Right renal cortex interstitium (tissue), 3 donors: Measurements from ENCODE around the gene SLFNL1. TPM values are rescaled to one million over a fixed set of nuclear protein-coding genes. Genes with fewer than 3 reads are reported as not detected.
A peak's percentile ranks its signal among the peaks of the same experiment; 100 is the strongest.

Experiments
- DNase-seq, 3 donors: peaks; one replicate each; pipeline ENCODE4 v3.0.0-alpha.2; 2013; ENCODE audit warnings: low read depth in 3 of 3, low spot score in 2 of 3
- polyA plus RNA-seq, 3 donors: library from polyadenylated mRNA; unstranded; fragments of 120-200 nt; gene quantifications; one replicate each; pipeline ENCODE4 v1.2.1, GENCODE V29; 2013; ENCODE audit not compliant: insufficient read length in 3 of 3

The SLFNL1 gene
- polyA plus RNA-seq, result under 1 TPM; 0.22 to 0.28 (median 0.25) TPM

DNA sequence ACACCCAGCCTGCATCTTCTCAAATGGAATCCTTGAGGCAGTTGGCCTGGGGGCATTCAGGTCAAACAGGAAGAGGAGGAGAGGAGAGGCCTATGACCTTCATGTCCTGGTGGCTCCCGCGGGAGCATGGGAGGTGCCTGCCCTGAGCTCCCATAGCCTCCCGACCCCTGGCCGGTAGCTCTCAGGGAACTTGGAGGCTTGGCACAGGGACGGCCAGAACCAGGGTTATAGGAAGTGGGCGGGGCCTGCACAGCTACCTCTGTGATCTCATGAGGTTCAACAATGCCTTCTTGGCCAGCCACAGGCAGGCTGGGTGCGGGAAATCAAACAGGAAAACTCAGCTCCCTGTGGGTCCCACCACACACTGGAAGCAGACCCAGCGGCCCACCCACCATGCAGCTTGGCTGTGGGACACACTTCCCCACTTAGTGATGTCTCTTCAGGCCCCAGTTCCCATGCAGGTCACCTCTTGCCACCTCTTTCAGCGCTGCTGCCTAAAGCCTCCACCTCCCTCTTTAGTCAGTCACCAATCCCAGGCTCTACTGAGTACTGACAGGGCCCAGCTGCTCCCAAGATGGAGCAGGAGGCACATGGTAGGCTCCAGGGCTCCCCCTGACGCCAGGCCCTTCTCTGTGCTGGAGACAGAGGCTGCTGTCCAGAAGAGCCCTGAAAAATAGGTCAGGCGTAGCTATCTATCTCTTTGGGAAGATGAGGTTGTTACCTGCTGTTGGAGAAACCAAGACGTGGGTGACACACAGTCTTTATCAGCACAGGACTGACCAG lies at the start of gene SLFNL1:
SLFNL1 (minus strand) TSS at position 200 of the 783 bp plus-strand sequence. CDS start 1,065 bp downstream, outside the sequence.
- DNase-seq, result peak; percentile 16 to 41 (median 30)

DNA sequence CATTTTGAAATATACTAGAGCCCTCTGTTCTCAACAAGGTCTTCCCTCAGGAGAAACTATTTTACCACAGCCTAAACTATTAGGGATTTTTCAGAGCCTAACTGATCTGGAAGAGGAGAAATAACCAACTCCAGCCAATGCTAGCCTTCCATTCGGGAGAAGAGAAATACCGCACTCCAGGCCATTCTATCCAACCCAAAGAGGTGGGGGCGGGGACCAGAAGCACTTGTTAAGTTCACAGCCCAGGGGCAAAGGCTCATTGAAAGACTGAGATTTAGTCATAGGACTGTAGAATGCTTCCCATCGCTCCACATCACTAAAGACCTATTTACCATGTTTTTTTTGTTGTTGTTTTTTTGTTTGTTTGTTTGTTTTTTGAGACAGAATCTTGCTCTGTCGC lies 35.4 kb upstream of the SLFNL1 start:
- DNase-seq, result no peak

DNA sequence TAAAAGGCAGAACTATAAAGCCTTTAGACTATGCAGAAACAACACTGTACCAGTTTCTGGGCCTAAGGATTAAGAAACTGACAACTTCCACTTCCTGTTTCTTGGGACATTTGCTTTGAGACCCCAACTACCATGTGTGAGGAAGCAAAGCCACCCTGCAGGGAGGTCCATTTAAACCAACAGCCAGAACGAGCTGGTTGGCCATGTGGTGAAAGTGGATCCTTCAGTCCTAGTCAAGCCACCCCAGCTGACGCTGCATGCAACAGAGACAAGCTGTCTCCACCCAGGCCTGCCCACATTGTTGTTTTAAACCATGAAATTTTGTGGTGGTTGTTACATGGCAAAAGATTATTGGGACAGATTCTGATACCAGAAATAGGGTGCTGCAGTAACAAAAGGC lies 31.8 kb upstream of the SLFNL1 start:
- DNase-seq, result no peak

DNA sequence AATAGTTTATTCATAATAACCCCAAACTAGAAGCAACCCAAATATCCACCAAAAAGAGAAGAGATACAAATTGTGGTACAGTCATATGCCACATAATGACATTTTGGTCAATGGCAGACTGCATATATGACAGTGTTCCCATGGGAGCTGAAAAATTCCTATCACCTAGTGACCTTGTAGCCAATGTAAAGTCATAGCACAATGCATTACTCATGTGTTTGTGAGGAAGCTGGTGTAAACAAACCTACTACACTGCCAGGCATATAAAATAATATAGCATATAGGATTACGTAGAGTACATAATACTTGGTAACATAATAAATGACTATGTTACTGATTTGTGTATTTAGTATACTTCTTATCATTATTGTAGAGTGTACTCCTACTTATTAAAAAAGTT lies 29.5 kb upstream of the SLFNL1 start:
- no peak for DNase-seq

DNA sequence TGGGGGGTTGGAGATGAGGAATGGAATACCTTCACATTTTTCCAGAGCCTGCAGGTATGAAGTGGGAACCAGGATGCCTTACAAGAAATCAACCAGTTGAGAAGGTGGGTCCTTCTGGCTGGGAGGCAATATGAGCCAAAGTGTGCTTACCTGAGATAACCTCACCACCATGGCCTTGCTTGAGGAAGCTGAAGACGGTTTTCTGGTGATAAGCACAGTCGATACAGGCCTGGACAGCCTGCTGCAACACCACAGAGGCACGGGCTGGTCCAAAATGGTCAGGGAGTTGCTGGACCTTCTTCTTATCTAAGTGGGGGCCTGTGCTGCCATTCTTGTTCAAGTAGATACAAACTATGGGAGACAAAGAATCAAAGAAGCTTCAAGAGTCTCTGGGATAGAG lies 27.0 kb upstream of the SLFNL1 start:
- DNase-seq, result no peak

DNA sequence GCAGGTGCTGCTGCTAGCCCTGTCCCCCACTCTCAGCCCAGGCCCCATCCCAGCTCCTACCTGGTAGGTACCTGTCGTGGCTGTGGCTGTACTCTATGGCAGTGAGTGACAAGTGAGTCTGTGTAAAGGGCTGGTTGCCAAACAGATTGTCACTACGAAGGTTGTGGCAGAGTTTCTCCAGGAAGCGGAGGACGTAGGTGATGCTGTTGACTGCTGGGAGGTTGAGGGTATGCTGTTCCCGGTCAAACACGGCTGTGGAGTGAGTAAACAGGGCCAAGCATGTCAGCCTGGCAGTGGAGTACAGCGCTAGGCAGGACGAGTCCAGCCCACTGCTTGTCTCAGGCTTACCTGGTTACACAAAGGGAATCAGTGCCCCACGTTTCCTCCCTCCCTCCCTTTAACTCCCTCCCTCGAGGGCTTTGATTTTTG lies 24.8 kb upstream of the SLFNL1 start:
- DNase-seq, result no peak

DNA sequence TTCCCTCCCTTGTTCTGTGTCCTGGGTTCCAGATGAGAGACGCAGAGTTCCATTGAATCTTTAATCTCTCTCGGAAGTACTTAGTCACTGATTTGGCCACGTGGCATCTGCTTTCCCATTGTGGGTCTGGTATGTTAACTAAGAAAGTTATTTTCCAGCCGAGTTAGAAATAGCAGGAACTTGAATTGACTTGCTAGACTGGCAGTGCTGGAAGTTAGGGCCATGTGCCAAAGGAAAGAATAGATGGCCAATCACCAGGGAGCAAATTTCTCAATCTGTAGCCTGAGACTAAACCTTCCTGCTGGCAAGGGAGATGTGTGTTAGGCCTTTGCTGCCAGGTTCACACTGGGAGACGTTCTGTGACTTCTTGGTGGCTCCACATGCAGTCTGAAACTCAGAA lies 24.2 kb upstream of the SLFNL1 start:
- DNase-seq, result no peak

DNA sequence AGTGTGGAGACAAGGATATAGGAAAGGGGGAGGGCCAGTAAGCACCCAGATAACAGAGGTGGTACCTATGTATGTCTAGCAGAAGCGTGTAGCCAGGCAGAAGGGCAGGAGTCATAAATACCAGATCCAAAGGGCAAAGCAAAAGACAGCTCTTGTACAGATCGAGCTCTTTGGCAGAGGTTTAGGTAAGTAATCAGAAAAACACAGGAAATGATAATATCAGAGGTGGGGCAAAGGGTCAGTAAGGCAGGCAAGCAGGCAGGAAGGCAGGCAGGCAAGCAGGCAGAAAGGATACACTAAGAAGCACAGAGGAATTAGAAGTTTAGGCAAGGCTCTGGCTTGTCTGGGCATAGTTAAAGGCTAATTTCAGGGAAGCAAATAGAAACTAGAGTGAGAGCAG lies 22.7 kb upstream of the SLFNL1 start:
- no peak for DNase-seq

DNA sequence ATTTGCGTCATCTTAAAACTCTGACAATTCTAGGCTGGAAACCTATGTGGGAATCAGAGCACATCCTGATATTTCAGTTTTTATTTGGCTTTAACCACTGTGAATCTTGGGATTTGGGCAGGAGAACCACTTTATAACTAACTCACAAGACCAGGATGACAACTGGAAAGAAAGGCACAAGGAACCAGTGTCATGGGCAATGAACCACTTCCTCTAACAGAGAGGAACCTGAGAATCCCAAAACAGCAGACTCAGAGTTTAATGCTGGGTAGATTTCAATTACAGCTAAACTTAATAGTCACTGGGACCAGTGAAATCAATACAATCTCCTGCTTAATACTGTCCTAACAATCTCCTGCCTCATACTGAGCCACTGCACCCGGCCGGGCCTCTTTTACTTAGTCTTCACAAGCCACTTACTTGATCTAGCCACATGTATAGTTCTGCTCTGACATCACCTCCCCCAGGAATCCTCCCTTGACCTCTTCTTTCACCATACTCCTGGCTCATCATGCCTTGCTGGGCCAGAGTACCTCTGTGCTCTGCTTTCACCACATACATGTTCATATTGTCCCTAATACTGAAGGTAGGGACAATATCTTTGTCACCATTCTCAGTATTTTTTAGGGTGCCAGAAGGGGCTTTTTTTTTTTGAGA lies 20.2 kb upstream of the SLFNL1 start:
- no peak for DNase-seq

DNA sequence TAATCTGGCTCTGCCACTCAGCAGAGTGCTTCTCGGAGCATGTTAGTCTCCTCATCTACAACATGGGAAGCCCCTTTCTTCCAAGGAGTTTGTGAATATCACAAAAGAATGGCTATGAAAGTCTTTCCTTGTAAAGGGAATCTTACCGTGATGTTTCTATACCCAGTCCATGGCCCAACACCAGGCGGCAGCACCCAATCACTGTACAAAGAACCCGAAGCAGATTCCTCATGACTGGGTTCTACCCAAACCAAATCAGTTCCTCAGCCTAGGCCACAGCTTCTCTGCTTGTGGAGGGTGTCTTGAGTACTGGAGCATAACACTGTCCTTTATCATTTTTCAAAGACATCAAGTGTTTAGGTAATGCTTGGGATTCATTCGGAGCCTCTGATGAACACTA lies 16.6 kb upstream of the SLFNL1 start:
- DNase-seq, result no peak

DNA sequence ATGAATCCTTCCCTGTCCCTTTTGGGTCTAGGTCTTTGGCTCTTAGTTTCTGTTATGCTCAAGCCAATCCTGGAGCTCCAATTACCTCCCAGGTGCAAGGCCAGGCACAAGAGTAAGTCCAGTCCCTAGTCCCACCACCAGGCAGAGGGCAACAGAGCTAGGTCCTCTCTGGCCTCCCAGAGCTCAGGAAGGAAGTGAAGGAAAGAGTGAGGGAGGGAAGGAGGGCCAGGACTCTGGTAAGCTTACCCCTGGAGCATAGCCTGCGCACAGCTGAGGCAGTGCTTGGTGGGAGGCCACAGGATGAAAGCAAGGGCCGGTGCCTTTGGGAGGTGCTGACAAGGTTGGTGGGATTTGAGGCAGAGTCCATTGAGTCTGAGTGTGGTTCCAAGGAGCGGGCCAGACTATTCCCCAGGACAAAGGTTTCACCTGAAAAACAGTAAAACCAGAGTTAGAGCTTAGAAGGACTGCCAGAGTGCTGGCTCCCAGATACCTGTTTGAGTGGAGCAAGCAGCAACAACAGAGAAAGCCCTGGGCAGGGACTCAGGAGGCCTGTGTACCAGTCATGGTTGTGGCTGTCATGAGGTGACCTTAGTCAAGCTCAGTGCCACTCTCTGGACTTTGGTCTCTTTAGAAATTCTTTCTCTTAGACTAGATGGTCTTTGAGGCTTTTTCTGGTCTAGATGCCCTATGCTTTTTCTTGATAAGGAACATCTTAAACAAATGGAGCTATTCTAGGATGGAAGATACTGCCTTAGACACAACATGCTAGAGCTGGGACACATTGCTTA lies 15.8 kb upstream of the SLFNL1 start:
- DNase-seq, result no peak

DNA sequence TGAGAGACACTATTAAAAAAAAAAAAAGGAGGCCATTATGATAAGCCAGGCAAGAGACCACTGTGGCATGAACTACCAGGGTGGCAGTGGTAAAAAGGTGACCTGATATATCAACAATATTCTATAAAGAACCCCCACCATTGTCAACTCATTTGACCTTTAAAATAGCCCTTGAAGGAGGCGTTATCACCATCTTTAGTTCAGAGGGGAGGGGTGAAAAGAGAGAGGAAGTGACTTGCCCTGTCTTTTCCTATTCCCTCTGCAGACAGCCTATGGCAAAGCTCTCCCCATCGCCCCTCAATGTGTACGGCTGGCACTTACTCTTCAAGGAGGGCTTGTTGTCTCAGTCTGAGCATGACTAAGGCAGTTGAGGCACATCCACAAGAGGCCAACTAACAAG lies 11.7 kb upstream of the SLFNL1 start:
- DNase-seq, result no peak

DNA sequence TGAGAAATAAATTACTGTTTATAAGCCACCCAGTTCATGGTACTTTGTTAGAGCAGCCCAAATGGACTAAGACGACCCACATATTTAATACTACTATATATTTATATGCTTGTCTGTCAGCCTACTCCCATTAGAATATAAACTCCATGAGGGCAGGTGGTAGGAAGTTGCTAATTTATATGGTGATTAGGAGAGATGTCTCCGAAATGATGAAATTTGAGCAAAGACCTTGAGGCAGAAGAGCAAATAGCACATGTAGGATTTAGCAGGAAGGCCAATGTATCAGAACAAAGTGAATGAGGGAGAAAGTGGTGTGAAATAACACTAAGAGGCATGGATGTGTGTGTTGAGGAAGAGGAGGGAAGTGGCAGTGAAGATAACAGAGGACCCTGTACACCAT lies 10.6 kb upstream of the SLFNL1 start:
- no peak for DNase-seq

DNA sequence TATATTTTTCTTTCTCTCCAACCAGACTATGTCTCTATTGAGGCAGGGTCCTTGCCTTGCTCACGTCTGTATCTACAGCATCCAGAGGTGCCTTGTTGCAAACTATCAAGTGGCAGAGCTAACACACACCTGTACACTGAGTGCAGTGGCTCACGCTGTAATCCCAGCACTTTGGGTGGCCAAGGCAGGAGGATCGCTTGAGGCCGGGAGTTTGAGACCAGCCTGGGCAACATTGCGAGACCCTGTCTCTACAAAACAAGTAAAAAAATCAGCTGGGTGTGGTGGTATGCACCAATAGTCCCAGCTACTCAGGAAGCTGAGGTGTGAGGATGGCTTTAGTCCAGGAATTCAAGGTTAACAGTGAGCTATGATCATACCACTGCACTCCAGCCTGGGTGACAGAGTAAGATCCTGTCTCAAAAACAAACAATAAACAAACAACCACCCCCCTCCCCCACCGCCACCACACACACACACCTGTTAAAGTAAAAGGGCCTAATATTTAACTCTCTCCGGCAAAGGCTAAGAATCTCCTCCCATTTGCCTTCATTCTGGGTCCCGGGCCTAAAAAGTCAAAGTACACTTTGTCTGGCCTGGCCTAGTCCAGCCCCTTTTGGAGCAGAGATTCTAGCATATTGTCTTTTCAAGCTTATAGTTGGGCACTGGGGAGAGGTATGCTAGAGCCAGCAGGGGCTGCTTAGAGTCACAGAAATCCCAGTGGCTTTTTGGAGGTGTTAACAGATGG lies 9.5 kb upstream of the SLFNL1 start:
- no peak for DNase-seq

DNA sequence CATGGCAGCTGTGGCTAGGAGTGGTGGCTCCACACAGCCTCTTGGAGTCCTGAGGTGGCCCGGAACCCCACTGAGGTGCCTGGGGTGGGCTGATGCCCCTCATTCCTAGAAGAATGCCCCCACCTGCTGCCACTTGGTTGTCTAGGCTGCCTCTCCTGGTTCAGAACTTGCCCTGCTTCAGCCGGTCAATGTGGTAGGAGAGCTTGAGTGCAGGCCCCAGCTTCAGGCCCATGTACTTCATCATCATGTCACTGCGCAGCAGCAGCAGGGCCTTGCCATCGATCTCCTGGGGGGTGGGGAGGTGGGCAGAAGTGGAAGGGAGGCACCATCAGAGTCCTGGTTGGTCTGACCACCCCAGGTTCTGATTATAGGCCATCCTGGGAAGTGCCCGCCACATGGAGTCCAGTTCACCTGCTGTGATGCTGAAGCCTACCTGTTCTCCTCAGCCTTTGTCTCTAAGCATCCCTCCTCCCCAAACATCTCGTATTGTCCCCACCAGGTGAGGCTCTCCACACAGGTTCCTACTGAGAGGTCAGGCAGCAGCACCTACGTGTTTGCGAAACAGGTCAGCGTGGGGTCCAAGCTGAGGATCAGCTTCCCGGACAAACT lies 6.6 kb upstream of the SLFNL1 start:
- DNase-seq, result no peak

DNA sequence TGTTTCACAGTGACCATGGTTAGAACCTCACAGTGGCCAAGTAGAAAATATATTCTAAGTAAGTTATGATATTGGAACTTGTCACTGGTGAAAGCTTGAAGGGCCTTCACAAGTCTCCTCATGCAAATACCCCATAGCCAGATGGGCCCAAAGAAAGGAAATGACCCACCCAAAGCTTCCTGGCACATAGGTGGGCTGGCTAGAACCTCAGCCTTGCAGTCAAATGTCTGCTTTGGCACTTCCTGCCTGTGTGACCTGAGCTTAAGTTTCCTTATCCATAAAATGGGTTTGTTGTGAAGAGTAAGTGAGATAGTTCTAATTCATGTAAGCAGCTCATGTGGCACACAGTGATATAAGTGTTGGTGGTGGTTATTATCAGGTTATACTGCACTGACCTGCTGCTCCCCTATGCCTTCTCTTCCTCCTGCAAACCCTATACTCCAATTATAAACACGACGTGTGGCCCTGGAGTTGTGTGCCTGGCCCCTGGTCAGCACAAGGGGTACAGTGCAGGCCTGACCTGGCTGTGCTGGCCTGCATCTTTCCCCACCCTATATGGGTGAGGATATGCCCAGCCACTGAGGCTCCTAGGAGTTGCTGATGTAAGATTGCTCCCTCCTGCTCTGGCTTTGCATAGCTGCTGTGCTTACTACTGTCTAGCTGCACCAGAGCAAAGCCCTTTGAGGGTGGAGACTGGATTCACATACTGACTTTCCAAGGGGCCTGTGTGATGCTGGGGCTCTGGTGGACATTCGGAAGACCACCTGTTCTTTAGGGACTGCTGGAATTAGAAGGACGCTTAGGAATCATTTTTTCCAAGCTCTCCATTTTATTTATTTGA lies 4.7 kb upstream of the SLFNL1 start:
- DNase-seq, result no peak

DNA sequence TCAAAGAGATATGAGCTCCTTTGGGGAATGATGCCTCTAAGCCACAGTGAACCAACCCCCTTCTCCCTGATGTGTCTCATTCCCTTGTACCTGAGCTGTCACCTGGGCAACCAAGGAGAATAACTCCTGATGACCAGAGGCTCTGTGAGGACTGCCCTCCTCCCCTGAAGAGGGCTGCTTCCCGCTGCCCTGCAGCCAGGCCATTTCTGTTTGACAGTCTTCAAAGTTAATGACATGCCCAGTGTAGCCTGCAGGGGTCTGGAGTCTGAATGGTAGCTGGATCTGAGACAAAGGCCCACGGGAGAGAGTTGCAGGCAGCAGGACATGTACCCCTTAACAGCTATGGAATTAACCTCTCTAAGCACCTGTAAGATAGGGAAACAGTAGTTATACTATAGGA lies 3.4 kb upstream of the SLFNL1 start:
- DNase-seq, result no peak

DNA sequence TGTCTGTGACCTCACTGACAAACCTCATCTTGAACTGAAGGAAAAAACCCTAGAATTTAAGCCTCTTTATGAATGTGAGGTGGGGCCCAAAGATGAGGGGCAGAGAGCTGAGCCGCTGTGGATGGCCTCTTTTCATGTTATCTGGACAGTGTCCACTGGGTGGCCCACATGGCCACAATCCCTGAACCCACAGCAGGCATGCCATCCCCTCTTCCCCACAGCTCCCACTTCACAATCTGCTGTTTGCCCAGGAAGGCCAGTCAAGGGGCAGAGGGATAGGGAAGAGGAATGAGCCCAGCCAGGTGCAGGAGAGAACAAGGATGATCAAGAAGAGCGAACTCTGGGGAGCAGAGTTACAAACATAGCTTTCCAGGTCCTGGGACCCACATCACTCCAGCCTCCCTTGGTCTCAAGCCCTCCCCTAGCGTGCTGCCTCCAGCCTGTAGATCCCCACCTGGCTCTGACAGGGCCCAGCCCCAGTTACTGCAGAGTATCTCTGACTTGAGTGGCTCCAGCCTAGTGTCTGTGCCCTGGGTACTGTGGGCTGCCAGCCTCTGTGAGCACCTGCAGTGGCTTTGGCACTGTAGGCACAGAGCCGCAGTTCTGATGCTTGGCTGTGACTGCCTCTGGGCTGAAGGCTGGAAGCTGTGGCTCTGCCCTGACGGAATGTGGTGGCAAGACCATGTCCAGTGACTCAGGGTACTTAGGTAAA lies 1.9 kb upstream of the SLFNL1 start:
- DNase-seq, result no peak

DNA sequence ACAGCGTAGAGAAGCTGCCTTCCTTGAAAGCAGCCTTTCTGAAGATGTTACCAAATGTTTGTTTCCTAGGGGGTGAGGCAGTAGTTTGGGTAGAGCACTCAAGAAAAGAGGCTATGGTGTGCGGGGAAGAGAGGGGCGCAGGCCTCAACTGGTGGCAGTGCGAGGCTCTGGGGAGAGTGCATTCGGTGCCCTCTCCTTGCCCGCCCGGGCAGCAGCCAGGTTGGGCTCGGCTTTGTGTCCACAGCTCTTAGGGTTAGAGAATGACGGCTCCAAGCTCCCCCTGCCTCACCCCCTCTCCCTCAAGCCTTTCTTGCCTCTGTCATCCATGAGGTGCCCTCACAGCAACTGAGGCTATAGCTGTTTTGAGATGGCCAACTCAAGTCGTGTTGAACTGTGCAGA lies 899 bp upstream of the SLFNL1 start:
- DNase-seq, result no peak
